Measurements from ENCODE around the gene EIF3D. TPM values are rescaled to one million over a fixed set of nuclear protein-coding genes. Genes with fewer than 3 reads are reported as not detected.

Gene EIF3D
- total and polyA plus RNA-seq, 2 experiments from 2014 or later, result 148 to 381 TPM

- no peak for TF ChIP-seq CTCF (conservative IDR thresholded peaks at IDR 0.05; ENCODE audit: low read depth in 2 of 2)
- no peak for TF ChIP-seq CREB1 (CRISPR knock-in tag; IDR thresholded peaks at IDR 0.05; ENCODE audit: low read depth)
- no peak for TF ChIP-seq POLR2AphosphoS5 (IDR thresholded peaks at IDR 0.05; ENCODE audit: low read depth)
- no peak for TF ChIP-seq ETS1 (IDR thresholded peaks at IDR 0.05)
- TF ChIP-seq REST (IDR thresholded peaks at IDR 0.05; ENCODE audit: unreplicated experiment), result no peak
- TF ChIP-seq JUNB (IDR thresholded peaks at IDR 0.05; ENCODE audit: unreplicated experiment), result no peak
These were observed 23.3 kb upstream of the EIF3D start (continued) for GRCh38 chr22:36552289-36552688.

DNA sequence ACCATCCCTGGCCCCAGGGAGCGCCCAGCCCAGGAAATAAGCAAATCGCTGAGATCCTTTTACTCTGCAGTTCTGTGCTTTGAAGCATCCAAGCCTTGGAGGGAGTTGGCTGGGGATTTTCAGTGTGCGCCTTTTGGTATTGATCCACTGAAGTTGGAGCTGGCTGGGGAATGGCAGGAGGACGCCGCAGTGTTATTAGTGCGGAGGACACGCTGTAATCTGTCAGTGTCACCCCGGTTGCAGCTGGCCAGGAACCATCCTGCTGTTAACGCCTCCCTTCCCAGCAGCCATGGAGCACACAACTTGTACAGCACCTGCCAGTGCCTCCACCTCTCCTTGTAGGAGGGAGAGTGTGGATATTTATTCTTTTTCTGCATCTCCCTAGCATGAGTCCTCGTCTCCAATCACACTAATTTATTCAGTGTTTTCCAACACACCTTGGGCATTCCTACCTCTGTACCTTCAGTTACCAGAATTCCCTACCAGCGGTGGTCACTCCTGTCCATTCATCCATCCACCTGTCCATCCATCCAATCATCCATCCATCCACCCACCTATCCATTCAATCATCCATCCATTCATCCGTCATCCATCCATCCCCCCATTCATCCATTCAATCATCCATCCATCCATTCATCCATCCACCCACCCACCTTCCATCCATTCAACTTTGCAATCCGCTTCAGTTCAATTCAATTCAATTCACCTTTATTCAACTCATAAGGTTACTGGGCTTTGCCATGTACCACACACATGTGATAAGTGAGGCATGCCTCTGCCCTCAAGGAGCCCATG, 21.9 kb upstream of the EIF3D start:
- no peak for ATAC-seq
- Mint-ChIP-seq H3K36me3 (ENCODE audit: low read depth) (no peaks in the 10 kb centered on the region), H3K9me3 (no peaks in the 10 kb centered on the region; the same call in 2 of the 3 replicates), H3K4me3 (no peak overlapping the region), H3K27ac (no peak overlapping the region), H3K4me1 (peaks cover 33% of the 10 kb centered on the region), H3K27me3 (ENCODE audit: insufficient read depth, low read depth, poor library complexity) (peaks cover 8% of the 10 kb centered on the region)
- H3K27me3 ChIP-seq (ENCODE audit: insufficient read depth), result no peaks in the 10 kb centered on the region
- H3K4me1 ChIP-seq (ENCODE audit: insufficient read depth), result peaks cover 14% of the 10 kb centered on the region
- H2AFZ ChIP-seq, result no peak overlapping the region
- no peaks in the 10 kb centered on the region for H3K36me3 ChIP-seq (ENCODE audit: insufficient read depth)
- H3F3A ChIP-seq (replicated peaks; ENCODE audit: low read depth), result 0 out of 2 replicates have a peak, but pooled peaks cover 3% of the 10 kb centered on the region
- no peak overlapping the region for H3K27ac ChIP-seq (ENCODE audit: low read depth)
- no peaks in the 10 kb centered on the region for H3K79me2 ChIP-seq (replicated peaks; ENCODE audit: insufficient read depth)
- TF ChIP-seq EZH2phosphoT487 (IDR thresholded peaks at IDR 0.05; ENCODE audit: unreplicated experiment) (no peak), REST (IDR thresholded peaks at IDR 0.05; ENCODE audit: unreplicated experiment) (no peak), CREB1 (CRISPR knock-in tag; IDR thresholded peaks at IDR 0.05; ENCODE audit: low read depth) (no peak), STAT1 (IDR thresholded peaks at IDR 0.05; ENCODE audit: unreplicated experiment) (no peak), NANOG (IDR thresholded peaks at IDR 0.05; ENCODE audit: borderline replicate concordance) (no peak), ZNF114 (CRISPR knock-in tag; IDR thresholded peaks at IDR 0.05) (no peak), CTCF (conservative IDR thresholded peaks at IDR 0.05; ENCODE audit: low read depth in 2 of 2) (no peak)
- no peak overlapping the region for H3K4me3 ChIP-seq
- no peaks in the 10 kb centered on the region for H4K20me1 ChIP-seq (replicated peaks; ENCODE audit: insufficient read depth)
- no peak for DNase-seq (ENCODE audit: low spot score)
- H3K9me2 ChIP-seq (ENCODE audit: insufficient read depth), result no peaks in the 10 kb centered on the region
- H3K4me2 ChIP-seq, result no peak overlapping the region

Data from GM23338 (cell line).